Panc1 (cell line): ENCODE measurements around the gene ATAD2B. TPM values are rescaled to one million over a fixed set of nuclear protein-coding genes. Genes with fewer than 3 reads are reported as not detected.

Source experiments
- ATAC-seq: fragments of 200-7000 bp; cut with Tn5 transposase; 2 replicates; pipeline ENCODE4 v1.9.1; 2020; ENCODE audit warnings: mild to moderate bottlenecking, moderate library complexity
- BruUV-seq: library from RNA; stranded (reverse); fragments of 400-500 nt; replicated peaks from 2 replicates; lab custom pipeline; 2021; lab: Mats Ljungman, UMichigan
- CTCF ChIA-PET: fragments of 300-600 bp; sonication (Branson Sonifier 250); formaldehyde crosslinking; loops from one replicate; lab custom pipeline; 2022; ENCODE audit warnings: antibody characterized with exemption; lab: Charles Lee
- POLR2A ChIA-PET: fragments of 300-600 bp; sonication (Branson Sonifier 250); formaldehyde crosslinking; loops from one replicate; lab custom pipeline; 2022; ENCODE audit warnings: antibody characterized with exemption; lab: Charles Lee
- DNase-seq: peaks from one replicate; pipeline ENCODE4 v3.0.0-alpha.2; 2010; ENCODE audit warnings: low read depth, low spot score
- H3K27ac ChIP-seq: 2 replicates; pipeline ENCODE4 v1.5.1; 2011; ENCODE audit warnings: mild to moderate bottlenecking, low read length, inconsistent platforms
- H3K27me3 ChIP-seq: fragments of 200-500 bp; sonication (Bioruptor generic); 2 replicates; pipeline ENCODE4 v1.6.0; 2014; ENCODE audit warnings: low read length, inconsistent platforms; ENCODE audit not compliant: control insufficient read depth, insufficient read depth
- H3K36me3 ChIP-seq: fragments of 200-500 bp; sonication (Bioruptor generic); 2 replicates; pipeline ENCODE4 v1.5.1; 2014; ENCODE audit warnings: inconsistent platforms, mild to moderate bottlenecking, low read length, moderate library complexity; ENCODE audit not compliant: control insufficient read depth, insufficient read depth
- H3K4me1 ChIP-seq: 2 replicates; pipeline ENCODE4 v1.5.1; 2011; ENCODE audit warnings: inconsistent platforms, mild to moderate bottlenecking, low read length, moderate library complexity; ENCODE audit not compliant: control insufficient read depth, insufficient read depth
- H3K4me3 ChIP-seq, 2 experiments: 2 replicates each; pipeline ENCODE4 v1.5.1; 2011 to 2012; ENCODE audit warnings: low read depth in 2 of 2, low read length in 2 of 2, mild to moderate bottlenecking in 2 of 2, inconsistent platforms in 1 of 2, moderate library complexity in 1 of 2
- H3K9me3 ChIP-seq: fragments of 200-500 bp; sonication (Bioruptor generic); 2 replicates; pipeline ENCODE4 v1.5.1; 2014; ENCODE audit warnings: low read depth, mild to moderate bottlenecking, inconsistent platforms, low read length, moderate library complexity; ENCODE audit not compliant: control insufficient read depth, insufficient read depth
- POLR2AphosphoS5 ChIP-seq: IDR thresholded peaks from 2 replicates; pipeline ENCODE4 v1.6.1; 2012; ENCODE audit warnings: mild to moderate bottlenecking, low read depth, low read length, moderate library complexity
- SIN3A ChIP-seq: IDR thresholded peaks from 2 replicates; pipeline ENCODE4 v1.6.1; 2012; ENCODE audit warnings: low read depth, mild to moderate bottlenecking, low read length, moderate library complexity, borderline replicate concordance; ENCODE audit not compliant: insufficient read depth
- TCF7L2 ChIP-seq: IDR thresholded peaks from 2 replicates; pipeline ENCODE4 v1.6.1; 2011; ENCODE audit warnings: mild to moderate bottlenecking, low read depth, low read length, inconsistent platforms
- in situ Hi-C: cut with HindIII; loops from 2 replicates; pipeline ENCODE4 v1.10.0; 2016; ENCODE audit warnings: low sequenced_read_pairs, low pct_unique_long_range_greater_than_20kb
- intact Hi-C: fragments of 100-400 bp; cut with micrococcal nuclease; formaldehyde crosslinking; loops from one replicate; pipeline ENCODE4 v1.10.0; 2022; ENCODE audit not compliant: unreplicated experiment
- total RNA-seq: library from RNA; stranded (reverse); gene quantifications from one replicate; pipeline ENCODE4 v1.2.1, GENCODE V29; 2021; ENCODE audit not compliant: unreplicated experiment
- TF ChIP-seq, protein P1 (sequence below), 2 experiments: IDR thresholded peaks; 2 replicates each; pipeline ENCODE4 v1.6.1; 2011 to 2012; ENCODE audit warnings: low read depth in 2 of 2, control low read depth in 1 of 2, low read length in 1 of 2, mild to moderate bottlenecking in 1 of 2, moderate library complexity in 1 of 2; ENCODE audit not compliant: insufficient read depth in 1 of 2
- TF ChIP-seq, protein P2 (sequence below): fragments of 450-650 bp; IDR thresholded peaks from 2 replicates; pipeline ENCODE4 v1.5.1; 2017; ENCODE audit warnings: mild to moderate bottlenecking

Gene ATAD2B
- total RNA-seq, 1 experiment from 2014 or later = 17.9 TPM

DNA sequence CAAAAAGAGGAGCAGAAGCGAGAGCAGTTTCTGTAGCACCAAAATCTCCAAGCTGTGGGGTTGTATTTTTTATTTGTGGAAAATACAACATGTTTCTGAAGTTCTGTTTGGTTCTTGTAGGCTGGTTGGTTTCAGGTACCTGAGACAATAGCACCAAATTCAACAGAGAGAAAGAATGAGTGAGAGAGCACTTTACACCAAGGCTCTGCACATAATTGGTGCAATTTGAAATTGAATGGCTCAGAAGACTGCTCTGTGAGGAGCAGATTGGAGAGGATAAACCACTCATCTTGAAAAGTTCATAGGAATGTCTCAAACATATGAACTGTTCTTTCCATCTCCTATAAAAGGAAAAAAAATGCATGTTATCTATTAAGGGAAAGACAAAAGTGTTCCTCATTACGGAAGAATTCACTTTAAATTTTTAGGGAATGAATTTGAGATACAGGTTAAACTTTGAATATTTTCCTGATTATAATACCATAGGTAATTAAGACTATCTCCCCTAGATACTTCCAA lies 175.1 kb downstream of the ATAD2B start:
- ATAC-seq (no peak), DNase-seq (no peak)
- no peak overlapping the region for H3K4me3 ChIP-seq
- no peaks in the 10 kb centered on the region for H3K27me3 ChIP-seq
- H3K27ac ChIP-seq = no peak overlapping the region
- peaks cover 3% of the 10 kb centered on the region; the same call in 1 of the 2 replicates for H3K36me3 ChIP-seq
- in situ Hi-C loops (no loop called here), intact Hi-C loops (no loop called here)
- ChIA-PET CTCF (no interaction called here), POLR2A (no interaction called here)
- H3K4me1 ChIP-seq = no peaks in the 10 kb centered on the region
- no peak for TF ChIP-seq SIN3A
- TF ChIP-seq, protein P1, sequence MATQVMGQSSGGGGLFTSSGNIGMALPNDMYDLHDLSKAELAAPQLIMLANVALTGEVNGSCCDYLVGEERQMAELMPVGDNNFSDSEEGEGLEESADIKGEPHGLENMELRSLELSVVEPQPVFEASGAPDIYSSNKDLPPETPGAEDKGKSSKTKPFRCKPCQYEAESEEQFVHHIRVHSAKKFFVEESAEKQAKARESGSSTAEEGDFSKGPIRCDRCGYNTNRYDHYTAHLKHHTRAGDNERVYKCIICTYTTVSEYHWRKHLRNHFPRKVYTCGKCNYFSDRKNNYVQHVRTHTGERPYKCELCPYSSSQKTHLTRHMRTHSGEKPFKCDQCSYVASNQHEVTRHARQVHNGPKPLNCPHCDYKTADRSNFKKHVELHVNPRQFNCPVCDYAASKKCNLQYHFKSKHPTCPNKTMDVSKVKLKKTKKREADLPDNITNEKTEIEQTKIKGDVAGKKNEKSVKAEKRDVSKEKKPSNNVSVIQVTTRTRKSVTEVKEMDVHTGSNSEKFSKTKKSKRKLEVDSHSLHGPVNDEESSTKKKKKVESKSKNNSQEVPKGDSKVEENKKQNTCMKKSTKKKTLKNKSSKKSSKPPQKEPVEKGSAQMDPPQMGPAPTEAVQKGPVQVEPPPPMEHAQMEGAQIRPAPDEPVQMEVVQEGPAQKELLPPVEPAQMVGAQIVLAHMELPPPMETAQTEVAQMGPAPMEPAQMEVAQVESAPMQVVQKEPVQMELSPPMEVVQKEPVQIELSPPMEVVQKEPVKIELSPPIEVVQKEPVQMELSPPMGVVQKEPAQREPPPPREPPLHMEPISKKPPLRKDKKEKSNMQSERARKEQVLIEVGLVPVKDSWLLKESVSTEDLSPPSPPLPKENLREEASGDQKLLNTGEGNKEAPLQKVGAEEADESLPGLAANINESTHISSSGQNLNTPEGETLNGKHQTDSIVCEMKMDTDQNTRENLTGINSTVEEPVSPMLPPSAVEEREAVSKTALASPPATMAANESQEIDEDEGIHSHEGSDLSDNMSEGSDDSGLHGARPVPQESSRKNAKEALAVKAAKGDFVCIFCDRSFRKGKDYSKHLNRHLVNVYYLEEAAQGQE (IDR thresholded peaks at IDR 0.05; ENCODE audit: insufficient read depth in 1 of 2, low read depth in 2 of 2, low read length in 1 of 2) = no peak
- TF ChIP-seq, protein P2, sequence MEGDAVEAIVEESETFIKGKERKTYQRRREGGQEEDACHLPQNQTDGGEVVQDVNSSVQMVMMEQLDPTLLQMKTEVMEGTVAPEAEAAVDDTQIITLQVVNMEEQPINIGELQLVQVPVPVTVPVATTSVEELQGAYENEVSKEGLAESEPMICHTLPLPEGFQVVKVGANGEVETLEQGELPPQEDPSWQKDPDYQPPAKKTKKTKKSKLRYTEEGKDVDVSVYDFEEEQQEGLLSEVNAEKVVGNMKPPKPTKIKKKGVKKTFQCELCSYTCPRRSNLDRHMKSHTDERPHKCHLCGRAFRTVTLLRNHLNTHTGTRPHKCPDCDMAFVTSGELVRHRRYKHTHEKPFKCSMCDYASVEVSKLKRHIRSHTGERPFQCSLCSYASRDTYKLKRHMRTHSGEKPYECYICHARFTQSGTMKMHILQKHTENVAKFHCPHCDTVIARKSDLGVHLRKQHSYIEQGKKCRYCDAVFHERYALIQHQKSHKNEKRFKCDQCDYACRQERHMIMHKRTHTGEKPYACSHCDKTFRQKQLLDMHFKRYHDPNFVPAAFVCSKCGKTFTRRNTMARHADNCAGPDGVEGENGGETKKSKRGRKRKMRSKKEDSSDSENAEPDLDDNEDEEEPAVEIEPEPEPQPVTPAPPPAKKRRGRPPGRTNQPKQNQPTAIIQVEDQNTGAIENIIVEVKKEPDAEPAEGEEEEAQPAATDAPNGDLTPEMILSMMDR = no peak
- TF ChIP-seq TCF7L2 = no peak
- TF ChIP-seq POLR2AphosphoS5 = no peak
- no TSS peak for BruUV-seq
- H3K9me3 ChIP-seq = no peaks in the 10 kb centered on the region

DNA sequence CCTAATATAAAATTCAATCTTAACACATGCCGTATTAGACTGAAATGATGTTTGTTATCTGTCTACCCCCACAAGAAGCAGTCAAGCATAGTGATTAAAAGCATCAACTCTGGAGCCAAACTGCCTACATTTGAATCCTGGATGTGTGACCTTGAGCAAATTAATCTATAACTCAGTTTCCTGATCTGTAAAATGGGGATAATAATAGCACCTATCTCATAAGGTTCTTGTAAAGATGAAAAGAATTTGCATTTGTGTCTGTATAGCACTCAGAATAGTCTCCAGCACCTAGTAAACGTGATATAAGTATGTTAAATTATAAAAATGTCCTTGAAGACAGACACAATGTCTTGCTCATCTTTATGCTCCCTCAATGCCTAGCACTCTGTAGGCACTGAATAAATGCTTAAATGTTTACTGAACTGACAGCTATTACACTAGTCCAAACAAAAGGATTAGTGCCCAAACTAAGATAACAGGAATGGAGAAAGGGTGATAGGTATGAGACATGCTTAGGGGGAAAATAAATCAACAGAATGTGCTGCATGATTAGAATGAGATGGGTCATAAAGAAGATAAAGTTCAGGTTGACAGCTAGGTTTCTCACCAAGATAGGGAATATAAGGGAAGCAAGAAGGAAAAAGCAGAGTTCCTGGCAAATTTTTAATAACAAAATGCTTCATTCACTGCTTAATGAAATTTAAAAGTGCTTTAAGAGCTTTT lies 180.6 kb downstream of the ATAD2B start:
- in situ Hi-C loops = no loop called here
- intact Hi-C loops = no loop called here
- peaks cover 3% of the 10 kb centered on the region; the same call in 1 of the 2 replicates for H3K36me3 ChIP-seq
- H3K27ac ChIP-seq = no peak overlapping the region
- no TSS peak for BruUV-seq
- H3K4me1 ChIP-seq = no peaks in the 10 kb centered on the region
- H3K4me3 ChIP-seq = no peak overlapping the region
- DNase-seq (no peak), ATAC-seq (no peak)
- H3K27me3 ChIP-seq = no peaks in the 10 kb centered on the region
- ChIA-PET CTCF (no interaction called here), POLR2A (no interaction called here)
- TF ChIP-seq SIN3A (no peak), POLR2AphosphoS5 (no peak), TCF7L2 (no peak)
- TF ChIP-seq, protein P2 = no peak
- TF ChIP-seq, protein P1 (IDR thresholded peaks at IDR 0.05; ENCODE audit: insufficient read depth in 1 of 2, low read depth in 2 of 2, low read length in 1 of 2) = no peak
- H3K9me3 ChIP-seq = no peaks in the 10 kb centered on the region
